Endodermal cell (in vitro differentiated cells): ENCODE results near the gene SEMA3B. TPM values are rescaled to one million over a fixed set of nuclear protein-coding genes. Genes with fewer than 3 reads are reported as not detected.
"Not testable (repeated sequence)": the region's sequence is repeated elsewhere in the genome, so short reads cannot be mapped to it uniquely, and the experiment has no call there.

Experiments
- DNase-seq: peaks from one replicate; pipeline ENCODE4 v3.0.0-alpha.2; 2017
- H3K27ac ChIP-seq: 2 replicates; pipeline ENCODE4 v1.5.1; 2013; ENCODE audit warnings: mild to moderate bottlenecking, low read depth, low read length, moderate library complexity
- H3K27me3 ChIP-seq: 2 replicates; pipeline ENCODE4 v1.6.1; 2013; ENCODE audit warnings: mild to moderate bottlenecking, low read length, moderate library complexity; ENCODE audit not compliant: insufficient read depth, control insufficient read depth, poor library complexity, severe bottlenecking
- H3K36me3 ChIP-seq: 2 replicates; pipeline ENCODE4 v1.7.0; 2013; ENCODE audit warnings: mild to moderate bottlenecking, low read length, moderate library complexity; ENCODE audit not compliant: control insufficient read depth, insufficient read depth
- H3K4me1 ChIP-seq: one replicate; pipeline ENCODE4 v1.7.0; 2013; ENCODE audit warnings: low read length; ENCODE audit not compliant: control insufficient read depth, insufficient read depth
- H3K4me3 ChIP-seq: 2 replicates; pipeline ENCODE4 v1.5.1; 2013; ENCODE audit warnings: mild to moderate bottlenecking, low read length, moderate library complexity
- H3K9ac ChIP-seq: 2 replicates; pipeline ENCODE4 v1.6.1; 2013; ENCODE audit warnings: mild to moderate bottlenecking, low read length, moderate library complexity; ENCODE audit not compliant: poor library complexity, severe bottlenecking; ENCODE audit errors: extremely low read depth
- H3K9me3 ChIP-seq: 2 replicates; pipeline ENCODE4 v1.6.1; 2013; ENCODE audit warnings: mild to moderate bottlenecking, low read length, moderate library complexity; ENCODE audit not compliant: control insufficient read depth
- H3K27ac Mint-ChIP-seq: 2 replicates; pipeline ENCODE4 v1.8.0; 2020; ENCODE audit warnings: mixed read lengths
- H3K27me3 Mint-ChIP-seq: 2 replicates; pipeline ENCODE4 v1.8.0; 2021; ENCODE audit warnings: mild to moderate bottlenecking, mixed read lengths; ENCODE audit not compliant: insufficient read depth
- H3K36me3 Mint-ChIP-seq: 2 replicates; pipeline ENCODE4 v1.8.0; 2020; ENCODE audit warnings: low read depth, mixed read lengths
- H3K4me1 Mint-ChIP-seq: 2 replicates; pipeline ENCODE4 v1.8.0; 2020; ENCODE audit warnings: mixed read lengths
- H3K4me3 Mint-ChIP-seq: 2 replicates; pipeline ENCODE4 v1.8.0; 2020; ENCODE audit warnings: mild to moderate bottlenecking, moderate library complexity, mixed read lengths
- H3K9me3 Mint-ChIP-seq: 2 replicates; pipeline ENCODE4 v1.8.0; 2020; ENCODE audit warnings: mild to moderate bottlenecking, mixed read lengths
- CTCF ChIP-seq: fragments of 200-600 bp; sonication (generic); conservative IDR thresholded peaks from 2 replicates; pipeline ENCODE4 v1.5.0; 2021; ENCODE audit warnings: antibody characterized with exemption, mild to moderate bottlenecking
- WGBS, 2 experiments: methylation state at CpG; one replicate each; pipeline versions ENCODE4 v1.1.5 to v1.1.7; 2013; ENCODE audit warnings: missing lambda C conversion rate in 2 of 2, mixed read lengths in 1 of 2; ENCODE audit not compliant: insufficient coverage in 1 of 2, insufficient read length in 1 of 2; 5-methylcytosine and 5-hydroxymethylcytosine counted together
- total RNA-seq, 2 donors: library from RNA; stranded (reverse); fragmentation: NEBNext Ultra II Directional in 1 of 2; extraction: Animal tissue kit (Norgen Biotek cat#: 25700) in 1 of 2; gene quantifications; 2 replicates in 1 of 2; 3 replicates in 1 of 2; pipeline ENCODE4 v1.2.1, GENCODE V29; 2021

The SEMA3B gene
- total RNA-seq, 2 donors from 2014 or later: 6.5 to 10.3 TPM

DNA sequence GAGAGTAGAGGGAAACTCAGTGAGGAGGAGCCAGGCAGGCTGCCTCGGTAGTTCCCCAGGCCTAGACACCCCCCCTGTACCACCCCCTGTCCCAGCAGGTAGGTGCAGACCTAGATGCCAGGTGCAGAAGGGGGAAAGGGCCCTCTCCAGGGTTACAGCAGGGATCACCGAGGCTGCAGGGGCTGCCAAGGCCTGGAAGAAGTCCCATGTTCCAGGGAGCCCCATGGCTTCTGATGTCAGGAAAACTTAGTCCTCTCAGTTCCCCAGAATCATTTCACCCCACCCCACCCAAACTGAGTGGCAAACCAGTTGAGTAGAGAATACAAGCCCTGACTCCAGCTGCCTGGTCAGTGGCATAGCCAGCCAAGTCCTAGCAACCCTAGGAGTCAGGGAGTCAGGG is 7.4 kb upstream of the SEMA3B start:
- TF ChIP-seq CTCF: no peak
- H3K27ac Mint-ChIP-seq: peak overlapping the region; percentile 50
- peaks cover 26% of the 10 kb centered on the region for H3K36me3 ChIP-seq
- H3K9me3 ChIP-seq: no peaks in the 10 kb centered on the region
- H3K4me3 Mint-ChIP-seq: peak overlapping the region; percentile 49
- no peak overlapping the region for H3K4me3 ChIP-seq
- 96% methylated on average over 2 of the region's 2 CpGs; no CpG with 5 or more reads in 1 of the 2 experiments for WGBS, 2 experiments
- no peaks in the 10 kb centered on the region for H3K27me3 ChIP-seq
- no peak for DNase-seq
- H3K9me3 Mint-ChIP-seq: no peaks in the 10 kb centered on the region
- no peaks in the 10 kb centered on the region for H3K27me3 Mint-ChIP-seq
- peak overlapping the region; percentile 92 for H3K9ac ChIP-seq
- H3K4me1 ChIP-seq: peaks cover 12% of the 10 kb centered on the region
- H3K4me1 Mint-ChIP-seq: peaks cover 20% of the 10 kb centered on the region
- peaks cover 24% of the 10 kb centered on the region for H3K36me3 Mint-ChIP-seq
- peak overlapping the region; percentile 100 for H3K27ac ChIP-seq

- not testable (repeated sequence) for H3K9me3 Mint-ChIP-seq, H3K9ac ChIP-seq, H3K4me3 Mint-ChIP-seq, H3K27me3 Mint-ChIP-seq, H3K4me3 ChIP-seq, H3K9me3 ChIP-seq, H3K27ac ChIP-seq, H3K27me3 ChIP-seq, H3K27ac Mint-ChIP-seq, DNase-seq
- Histone ChIP-seq H3K36me3 (peaks cover 19% of the 10 kb centered on the region), H3K4me1 (peaks cover 12% of the 10 kb centered on the region)
- Mint-ChIP-seq H3K36me3 (peaks cover 18% of the 10 kb centered on the region), H3K4me1 (peaks cover 20% of the 10 kb centered on the region)
- WGBS, 2 experiments: 96 to 98% methylated on average over 4 of the region's 4 CpGs
Measured at GRCh38 chr3:50262200-50262599, 6.7 kb upstream of the SEMA3B start.

GRCh38 chr3:50262778-50263177 is 6.2 kb upstream of the SEMA3B start:
- WGBS, 2 experiments: 94 to 96% methylated on average over 7 of the region's 7 CpGs
- Histone ChIP-seq H3K9ac (no peak overlapping the region), H3K4me1 (peaks cover 12% of the 10 kb centered on the region), H3K36me3 (peaks cover 13% of the 10 kb centered on the region), H3K27me3 (no peaks in the 10 kb centered on the region), H3K4me3 (no peak overlapping the region), H3K27ac (peak overlapping the region; percentile 17), H3K9me3 (no peaks in the 10 kb centered on the region)
- DNase-seq: no peak
- H3K27ac Mint-ChIP-seq: peak overlapping the region; percentile 65
- peaks cover 22% of the 10 kb centered on the region for H3K4me1 Mint-ChIP-seq
- peaks cover 12% of the 10 kb centered on the region for H3K36me3 Mint-ChIP-seq
- no peak overlapping the region for H3K4me3 Mint-ChIP-seq
- H3K27me3 Mint-ChIP-seq: no peaks in the 10 kb centered on the region
- no peak for TF ChIP-seq CTCF
- no peaks in the 10 kb centered on the region for H3K9me3 Mint-ChIP-seq
